Measurements from ENCODE around the gene ZNF185. TPM values are rescaled to one million over a fixed set of nuclear protein-coding genes. Genes with fewer than 3 reads are reported as not detected.

The ZNF185 gene
- total RNA-seq, 1 donor from 2014 or later = 17.9 TPM

DNA sequence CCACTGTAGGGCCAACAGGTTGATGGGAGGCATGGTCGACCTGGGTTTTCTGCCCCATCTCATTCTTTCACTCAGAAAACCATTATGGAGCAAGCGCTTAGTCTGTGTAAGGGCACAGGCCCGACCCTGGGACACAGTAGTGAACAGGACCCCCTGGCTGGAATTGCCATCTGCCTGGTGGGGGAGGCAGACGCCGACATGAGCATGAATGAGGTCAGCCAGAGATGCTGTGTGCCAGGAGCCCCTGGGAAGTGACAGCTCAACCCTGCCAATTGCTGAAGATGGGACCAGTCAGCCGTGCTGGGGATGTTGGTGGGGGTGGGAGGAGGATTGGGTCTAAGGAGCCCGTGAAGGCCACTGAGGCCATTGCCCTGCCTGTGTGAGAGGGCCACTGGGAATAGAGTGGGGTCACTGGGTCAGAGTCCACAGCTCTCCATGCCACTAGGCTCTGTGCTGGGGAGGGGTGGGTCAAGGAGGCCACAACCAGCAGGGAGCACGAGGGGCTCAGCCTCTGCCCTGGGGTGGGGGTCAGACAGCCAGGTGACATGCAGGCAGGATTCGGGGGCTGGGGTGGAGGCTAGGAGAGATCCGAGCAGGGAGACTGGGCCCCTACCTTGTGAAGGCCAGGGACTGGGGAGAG lies 31.0 kb downstream of the ZNF185 start:
- H3K4me1 ChIP-seq = no peaks in the 10 kb centered on the region
- no peak for TF ChIP-seq CTCF (IDR thresholded peaks at IDR 0.05)
- intact Hi-C loops (cut with DNase I) = no loop called here
- DNase-seq (no peak), ATAC-seq (no peak)
- no peak overlapping the region for H3K4me3 ChIP-seq
- no peak overlapping the region for H3K27ac ChIP-seq
- no peaks in the 10 kb centered on the region for H3K9me3 ChIP-seq
- H3K36me3 ChIP-seq = no peaks in the 10 kb centered on the region
- H3K27me3 ChIP-seq (ENCODE audit: low read depth) = no peaks in the 10 kb centered on the region

- H3K4me1 ChIP-seq = no peaks in the 10 kb centered on the region
- no peak for TF ChIP-seq CTCF (IDR thresholded peaks at IDR 0.05)
- H3K4me3 ChIP-seq = no peak overlapping the region
- no peak for ATAC-seq
- intact Hi-C loops (cut with DNase I) = no loop called here
- H3K9me3 ChIP-seq = no peaks in the 10 kb centered on the region
- DNase-seq = no peak
- H3K36me3 ChIP-seq = no peaks in the 10 kb centered on the region
- H3K27me3 ChIP-seq (ENCODE audit: low read depth) = no peaks in the 10 kb centered on the region
- H3K27ac ChIP-seq = no peak overlapping the region
These were observed 32.0 kb downstream of the ZNF185 start for GRCh38 chrX:152929898-152930297.

- H3K9me3 ChIP-seq = no peaks in the 10 kb centered on the region
- H3K27me3 ChIP-seq (ENCODE audit: low read depth) = no peaks in the 10 kb centered on the region
- intact Hi-C loops (cut with DNase I) = no loop called here
- no peak for TF ChIP-seq CTCF (IDR thresholded peaks at IDR 0.05)
- no peak overlapping the region for H3K27ac ChIP-seq
- DNase-seq (no peak), ATAC-seq (no peak)
- no peak overlapping the region for H3K4me3 ChIP-seq
- H3K4me1 ChIP-seq = no peaks in the 10 kb centered on the region
- no peaks in the 10 kb centered on the region for H3K36me3 ChIP-seq
These were observed 32.6 kb downstream of the ZNF185 start for GRCh38 chrX:152930516-152930915.

DNA sequence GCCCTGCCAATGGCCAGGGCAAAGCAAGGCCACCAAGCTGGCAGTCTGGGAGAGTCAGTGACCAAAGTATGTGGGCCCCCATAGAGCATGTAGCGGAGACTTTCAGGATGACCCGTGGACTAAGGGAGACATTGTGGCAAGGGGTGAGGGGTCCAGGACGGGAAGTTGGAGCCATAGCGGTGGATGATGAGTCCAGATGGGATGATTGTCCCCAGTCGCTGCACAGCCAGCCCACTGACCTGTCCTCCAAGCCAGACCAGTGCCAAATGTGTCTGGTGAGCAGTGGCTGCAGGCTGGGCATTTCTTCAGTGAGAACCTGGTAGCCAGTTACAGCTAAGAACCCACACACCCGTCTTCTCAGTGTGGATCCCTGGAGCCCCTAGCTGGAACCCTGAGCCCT lies 34.3 kb downstream of the ZNF185 start:
- Histone ChIP-seq H3K27me3 (ENCODE audit: low read depth) (no peaks in the 10 kb centered on the region), H3K4me3 (no peak overlapping the region), H3K4me1 (no peaks in the 10 kb centered on the region), H3K9me3 (no peaks in the 10 kb centered on the region), H3K27ac (no peak overlapping the region), H3K36me3 (no peaks in the 10 kb centered on the region)
- intact Hi-C loops (cut with DNase I) = no loop called here
- TF ChIP-seq CTCF (IDR thresholded peaks at IDR 0.05) = no peak
- ATAC-seq (no peak), DNase-seq (no peak)

DNA sequence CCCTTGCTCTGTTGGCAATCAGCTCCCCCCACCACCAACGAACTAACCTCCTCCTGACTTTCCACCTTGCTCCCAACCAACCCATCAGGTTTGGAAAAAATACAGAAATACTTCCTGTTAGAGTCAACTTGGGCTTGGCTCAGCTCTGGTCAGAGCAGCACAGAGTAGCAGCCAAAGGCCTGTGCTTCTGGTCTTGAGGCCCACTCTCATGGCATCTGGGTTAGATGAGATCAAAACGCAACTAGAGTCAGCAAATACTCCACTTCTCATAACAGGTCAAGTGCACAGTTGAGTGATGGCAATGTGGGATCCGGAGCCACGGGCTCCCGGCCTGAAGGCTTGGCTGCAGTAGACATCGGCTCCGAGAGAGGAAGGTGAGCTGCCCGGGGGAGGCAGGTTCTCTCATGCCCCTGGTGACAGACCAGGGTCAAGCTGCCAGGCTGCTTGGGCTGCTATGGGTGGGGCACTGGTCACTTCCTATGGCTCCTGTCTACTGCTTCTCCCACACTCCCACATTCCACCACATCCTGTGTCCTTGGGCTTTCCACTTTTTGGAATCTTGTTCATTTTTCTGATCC lies 34.8 kb downstream of the ZNF185 start:
- ATAC-seq (peak; percentile 46 to 50), DNase-seq (no peak)
- Histone ChIP-seq H3K4me3 (no peak overlapping the region), H3K36me3 (no peaks in the 10 kb centered on the region), H3K4me1 (no peaks in the 10 kb centered on the region), H3K27ac (no peak overlapping the region), H3K27me3 (ENCODE audit: low read depth) (no peaks in the 10 kb centered on the region), H3K9me3 (no peaks in the 10 kb centered on the region)
- intact Hi-C loops (cut with DNase I) = no loop called here
- TF ChIP-seq CTCF (IDR thresholded peaks at IDR 0.05) = no peak

All from lower lobe of right lung (tissue), 2 donors.